HepG2 (cell line): Measurements from ENCODE around the gene AGBL1. TPM values are rescaled to one million over a fixed set of nuclear protein-coding genes. Genes with fewer than 3 reads are reported as not detected.

Experiments
- ATAC-seq: fragments of 200-7000 bp; cut with Tn5 transposase; 3 replicates; pipeline ENCODE4 v1.9.1; 2020; ENCODE audit warnings: mild to moderate bottlenecking, moderate library complexity
- BruUV-seq: library from RNA; stranded (reverse); fragments of 400-500 nt; replicated peaks from 2 replicates; lab custom pipeline; 2021; lab: Mats Ljungman, UMichigan
- CTCF ChIA-PET: fragments of 300-600 bp; formaldehyde crosslinking; extraction: SDS; loops from one replicate; lab custom pipeline; 2021; ENCODE audit warnings: low total read pairs, inconsistent platforms, low intra/inter-chr PET ratio; lab: Yijun Ruan, JAX
- POLR2A ChIA-PET: fragments of 350-600 bp; sonication (Branson Sonifier 250); formaldehyde crosslinking; loops from one replicate; lab custom pipeline; 2020; ENCODE audit warnings: antibody characterized with exemption, inconsistent platforms; lab: Yijun Ruan, JAX
- DNase-seq: peaks from one replicate; pipeline ENCODE4 v3.0.0-alpha.2; 2015; ENCODE audit warnings: low spot score
- FAIRE-seq: peaks from 3 replicates; lab custom pipeline; 2011; peaks lifted over from hg19 to GRCh38; lab: Jason Lieb, UNC
- H2AFZ ChIP-seq: one replicate; pipeline ENCODE4 v1.6.1; 2011; ENCODE audit warnings: low read length, inconsistent platforms
- H3K27ac ChIP-seq: fragments of 300-600 bp; 3 replicates; pipeline ENCODE4 v1.8.0; 2011; ENCODE audit warnings: mixed run types, mild to moderate bottlenecking, mixed read lengths, low read length, inconsistent platforms; ENCODE audit not compliant: insufficient read depth; ENCODE audit errors: extremely low read length
- H3K27me3 ChIP-seq, 2 experiments: fragments of 200-600 bp in 1 of 2; 2 replicates in 1 of 2; 3 replicates in 1 of 2; pipeline versions ENCODE4 v1.6.0 to v1.8.0; 2011; ENCODE audit warnings: low read length in 2 of 2, mild to moderate bottlenecking in 2 of 2, moderate library complexity in 2 of 2, inconsistent platforms in 1 of 2; ENCODE audit not compliant: insufficient read depth in 2 of 2, control insufficient read depth in 1 of 2
- H3K36me3 ChIP-seq, 2 experiments: fragments of 200-600 bp in 1 of 2; replicated peaks in 1 of 2; 2 replicates in 1 of 2; 3 replicates in 1 of 2; pipeline versions ENCODE4 v1.5.1 to v1.8.0; 2011; ENCODE audit warnings: low read length in 2 of 2, inconsistent platforms in 1 of 2; ENCODE audit not compliant: insufficient read depth in 2 of 2, control insufficient read depth in 1 of 2
- H3K4me1 ChIP-seq: 2 replicates; pipeline ENCODE4 v1.5.1; 2012; ENCODE audit warnings: low read length, inconsistent platforms; ENCODE audit not compliant: insufficient read depth
- H3K4me2 ChIP-seq: 2 replicates; pipeline ENCODE4 v1.6.0; 2011; ENCODE audit warnings: low read depth, low read length, inconsistent platforms
- H3K4me3 ChIP-seq, 3 experiments: fragments of 200-600 bp in 1 of 3; sonication (generic), shearing (Covaris generic) in 1 of 3; replicated peaks in 1 of 3; 2 replicates each; pipeline ENCODE4 v1.5.1; 2011 to 2016; ENCODE audit warnings: low read length in 3 of 3, inconsistent platforms in 2 of 3, low read depth in 2 of 3, mild to moderate bottlenecking in 2 of 3, control low read depth in 1 of 3, mixed read lengths in 1 of 3; ENCODE audit not compliant: insufficient read depth in 1 of 3
- H3K79me2 ChIP-seq: one replicate; pipeline ENCODE4 v1.6.1; 2011; ENCODE audit warnings: low read length, inconsistent platforms; ENCODE audit not compliant: insufficient read depth
- H3K9ac ChIP-seq: 2 replicates; pipeline ENCODE4 v1.6.0; 2011; ENCODE audit warnings: mild to moderate bottlenecking, low read depth, low read length, inconsistent platforms; ENCODE audit not compliant: insufficient read depth
- H3K9me3 ChIP-seq: 2 replicates; pipeline ENCODE4 v1.5.1; 2012; ENCODE audit warnings: mild to moderate bottlenecking, low read length
- H4K20me1 ChIP-seq: 2 replicates; pipeline ENCODE4 v1.6.0; 2011; ENCODE audit warnings: inconsistent platforms, mild to moderate bottlenecking, low read length, moderate library complexity; ENCODE audit not compliant: insufficient read depth
- DNMT1 ChIP-seq: sonication (generic); formaldehyde crosslinking; IDR thresholded peaks from 2 replicates; pipeline ENCODE4 v1.5.1; 2020; ENCODE audit warnings: mild to moderate bottlenecking, missing genetic modification reagents
- HNRNPK ChIP-seq: fragments of 200-400 bp; formaldehyde crosslinking; IDR thresholded peaks from 2 replicates; pipeline ENCODE4 v1.6.1; 2018; ENCODE audit warnings: low read length, low read depth, moderate library complexity, mild to moderate bottlenecking; ENCODE audit not compliant: poor library complexity, severe bottlenecking
- HOXA7 ChIP-seq: sonication (generic); formaldehyde crosslinking; IDR thresholded peaks from 2 replicates; pipeline ENCODE4 v1.8.1; 2022; ENCODE audit warnings: mild to moderate bottlenecking, missing genetic modification reagents, moderate library complexity
- KDM5A ChIP-seq: fragments of 200-600 bp; sonication (generic); IDR thresholded peaks from 2 replicates; pipeline ENCODE4 v1.7.0; 2018; ENCODE audit warnings: antibody characterized with exemption, mild to moderate bottlenecking, low read length, borderline replicate concordance
- PRMT3 ChIP-seq: sonication (generic); formaldehyde crosslinking; IDR thresholded peaks from 2 replicates; pipeline ENCODE4 v1.8.1; 2022; ENCODE audit warnings: low read depth, mild to moderate bottlenecking, moderate library complexity, missing genetic modification reagents, borderline replicate concordance
- SAFB2 ChIP-seq: sonication (generic); formaldehyde crosslinking; IDR thresholded peaks from 2 replicates; pipeline ENCODE4 v1.5.1; 2020; ENCODE audit warnings: missing genetic modification reagents, low read depth, mild to moderate bottlenecking, borderline replicate concordance
- TBP ChIP-seq: sonication (generic); formaldehyde crosslinking; IDR thresholded peaks from 2 replicates; pipeline ENCODE4 v1.5.0; 2020; ENCODE audit warnings: missing genetic modification reagents
- U2AF2 ChIP-seq: fragments of 200-400 bp; formaldehyde crosslinking; IDR thresholded peaks from 2 replicates; pipeline ENCODE4 v1.6.1; 2017; ENCODE audit warnings: low read depth, mild to moderate bottlenecking, low read length
- YEATS4 ChIP-seq: sonication (generic); formaldehyde crosslinking; IDR thresholded peaks from 2 replicates; pipeline ENCODE4 v1.4.0; 2020; ENCODE audit warnings: missing genetic modification reagents, borderline replicate concordance
- ZNF180 ChIP-seq: sonication (generic); formaldehyde crosslinking; IDR thresholded peaks from 2 replicates; pipeline ENCODE4 v1.4.0; 2020; ENCODE audit warnings: low read depth, missing genetic modification reagents, borderline replicate concordance
- ZNF451 ChIP-seq: sonication (generic); formaldehyde crosslinking; IDR thresholded peaks from 2 replicates; pipeline ENCODE4 v1.5.0; 2020; ENCODE audit warnings: mild to moderate bottlenecking, missing genetic modification reagents
- ZNF549 ChIP-seq: sonication (generic); formaldehyde crosslinking; IDR thresholded peaks from 2 replicates; pipeline ENCODE4 v1.5.0; 2020; ENCODE audit warnings: missing genetic modification reagents
- ZNF607 ChIP-seq: sonication (generic); formaldehyde crosslinking; IDR thresholded peaks from 2 replicates; pipeline ENCODE4 v1.5.1; 2020; ENCODE audit warnings: missing genetic modification reagents, mild to moderate bottlenecking, borderline replicate concordance
- ZNF678 ChIP-seq: sonication (generic); formaldehyde crosslinking; IDR thresholded peaks from 2 replicates; pipeline ENCODE4 v1.4.0; 2020; ENCODE audit warnings: mild to moderate bottlenecking, missing genetic modification reagents
- ZSCAN29 ChIP-seq: sonication (generic); formaldehyde crosslinking; conservative IDR thresholded peaks from 2 replicates; pipeline ENCODE4 v1.4.0; 2020; ENCODE audit warnings: mild to moderate bottlenecking, missing genetic modification reagents
- WGBS: methylation state at CpG from one replicate; pipeline ENCODE4 v1.1.6; 2017; ENCODE audit warnings: low lambda C conversion rate; 5-methylcytosine and 5-hydroxymethylcytosine counted together
- in situ Hi-C: cut with HindIII; loops from 2 replicates; pipeline ENCODE4 v1.10.0; 2017; ENCODE audit warnings: low pct_unique_long_range_greater_than_20kb; ENCODE audit not compliant: extremely low pct_ligation_motif_present
- intact Hi-C: fragments of 100-400 bp; cut with micrococcal nuclease; formaldehyde crosslinking; loops from one replicate; pipeline ENCODE4 v1.10.0; 2022; ENCODE audit not compliant: unreplicated experiment
- polyA plus RNA-seq, 8 experiments: library from polyadenylated mRNA; depleted of rRNA in 3 of 8; stranded (reverse) in 7 of 8; unstranded in 1 of 8; fragments of >200 nt; fragmentation: Illumina TruSeq in 4 of 8; extraction: Trizol in 4 of 8; gene quantifications; 2 replicates each; pipeline versions ENCODE4 v1.2.1 to v1.2.3, GENCODE V29; 2011 to 2016; ENCODE audit warnings: low read depth in 4 of 8, missing spikeins in 1 of 8, mixed read lengths in 1 of 8; ENCODE audit not compliant: insufficient read depth in 1 of 8
- total RNA-seq, 5 experiments: library from RNA; depleted of rRNA; stranded (reverse); fragments of >200 nt; fragmentation: Illumina TruSeq; extraction: Trizol; gene quantifications; 2 replicates each; pipeline ENCODE4 v1.2.3, GENCODE V29; 2016; ENCODE audit warnings: low read depth in 1 of 5
- TF ChIP-seq, protein P1 (sequence below): sonication (generic); formaldehyde crosslinking; IDR thresholded peaks from 2 replicates; pipeline ENCODE4 v1.4.0; 2020; ENCODE audit warnings: mild to moderate bottlenecking, missing genetic modification reagents
- TF ChIP-seq, protein P2 (sequence below): sonication (generic); formaldehyde crosslinking; IDR thresholded peaks from 2 replicates; pipeline ENCODE4 v1.5.1; 2020; ENCODE audit warnings: mild to moderate bottlenecking, missing genetic modification reagents, borderline replicate concordance
- TF ChIP-seq, protein P3 (sequence below): sonication (generic); formaldehyde crosslinking; IDR thresholded peaks from 2 replicates; pipeline ENCODE4 v1.8.0; 2022; ENCODE audit warnings: mild to moderate bottlenecking, missing genetic modification reagents, moderate library complexity

AGBL1 gene
- total and polyA plus RNA-seq, 2 of the 13 experiments (the other 11 are each of a cell fraction or from before 2014, with no cell fraction given): 0.01 TPM; not detected in 1

DNA sequence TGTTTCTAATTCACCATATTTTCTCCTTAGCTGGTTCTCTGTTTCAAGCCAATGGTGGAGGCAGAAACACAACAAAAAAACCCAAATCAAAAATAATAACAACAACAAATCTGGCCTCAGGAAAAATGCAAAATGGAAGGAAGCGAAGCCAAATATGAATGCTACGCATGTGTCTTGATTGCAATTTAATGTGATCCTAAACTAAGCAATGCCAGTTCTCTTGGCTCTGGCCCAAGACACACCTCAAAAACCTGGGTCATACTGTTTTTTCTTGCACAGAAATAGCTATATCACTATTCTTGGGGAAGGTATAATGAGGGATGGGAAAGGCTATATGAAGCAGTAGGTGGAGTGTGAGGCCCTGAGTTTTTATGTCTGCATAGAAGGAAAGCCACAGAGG lies 724.7 kb downstream of the AGBL1 start:
- H3K4me2 ChIP-seq: no peak overlapping the region
- ChIA-PET CTCF (no interaction called here), POLR2A (no interaction called here)
- FAIRE-seq (no peak), DNase-seq (no peak), ATAC-seq (no peak)
- H3K36me3 ChIP-seq: no peaks in the 10 kb centered on the region
- no peaks in the 10 kb centered on the region for H3K79me2 ChIP-seq
- WGBS: 37% methylated on average over 2 of the region's 2 CpGs
- TF ChIP-seq ZNF607: no peak
- BruUV-seq: no TSS peak
- peaks cover 90% of the 10 kb centered on the region for H3K9me3 ChIP-seq
- H3K4me1 ChIP-seq: no peaks in the 10 kb centered on the region
- no peak overlapping the region for H3K4me3 ChIP-seq
- no peak overlapping the region for H3K27ac ChIP-seq
- intact Hi-C loops (no loop called here), in situ Hi-C loops (no loop called here)
- no peak overlapping the region for H3K9ac ChIP-seq
- no peak overlapping the region for H2AFZ ChIP-seq
- H4K20me1 ChIP-seq: no peaks in the 10 kb centered on the region
- no peaks in the 10 kb centered on the region for H3K27me3 ChIP-seq

DNA sequence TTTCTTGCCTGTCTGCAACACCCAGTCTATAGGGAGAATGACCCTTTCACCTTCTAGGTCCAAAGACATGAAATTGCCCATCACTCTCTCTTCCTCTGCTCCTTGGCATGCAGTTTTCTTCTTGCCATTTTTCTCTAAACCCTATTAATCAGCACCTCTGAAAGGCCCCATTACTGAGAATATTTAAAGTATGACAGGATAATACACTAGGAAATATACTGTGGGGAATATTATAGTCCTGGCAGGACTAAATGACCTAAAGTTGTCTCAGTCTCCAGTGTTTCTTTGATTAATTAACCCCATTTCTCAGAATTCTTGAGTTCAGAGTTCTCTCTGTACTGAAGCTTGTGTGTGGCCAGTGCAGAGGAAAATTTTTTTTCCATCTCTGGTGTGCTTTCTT lies 730.7 kb downstream of the AGBL1 start:
- ATAC-seq (no peak), FAIRE-seq (no peak), DNase-seq (no peak)
- Histone ChIP-seq H3K4me3 (no peak overlapping the region), H3K36me3 (no peaks in the 10 kb centered on the region), H2AFZ (no peak overlapping the region), H3K9ac (no peak overlapping the region), H3K27me3 (no peaks in the 10 kb centered on the region), H3K79me2 (no peaks in the 10 kb centered on the region), H3K4me2 (no peak overlapping the region), H4K20me1 (no peaks in the 10 kb centered on the region), H3K27ac (no peak overlapping the region), H3K9me3 (peaks cover 97% of the 10 kb centered on the region), H3K4me1 (no peaks in the 10 kb centered on the region)
- ChIA-PET POLR2A (no interaction called here), CTCF (no interaction called here)
- BruUV-seq: no TSS peak
- intact Hi-C loops: no loop called here
- in situ Hi-C loops: no loop called here
- TF ChIP-seq, protein P1, sequence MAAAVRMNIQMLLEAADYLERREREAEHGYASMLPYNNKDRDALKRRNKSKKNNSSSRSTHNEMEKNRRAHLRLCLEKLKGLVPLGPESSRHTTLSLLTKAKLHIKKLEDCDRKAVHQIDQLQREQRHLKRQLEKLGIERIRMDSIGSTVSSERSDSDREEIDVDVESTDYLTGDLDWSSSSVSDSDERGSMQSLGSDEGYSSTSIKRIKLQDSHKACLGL: no peak
- TF ChIP-seq YEATS4 (CRISPR knock-in tag) (no peak), ZSCAN29 (CRISPR knock-in tag) (no peak), HOXA7 (CRISPR knock-in tag) (no peak), PRMT3 (CRISPR knock-in tag) (no peak), ZNF451 (CRISPR knock-in tag) (no peak), U2AF2 (no peak), HNRNPK (no peak), SAFB2 (CRISPR knock-in tag) (no peak), ZNF678 (CRISPR knock-in tag) (no peak), KDM5A (no peak), TBP (CRISPR knock-in tag) (no peak), DNMT1 (CRISPR knock-in tag) (no peak), ZNF549 (CRISPR knock-in tag) (no peak), ZNF180 (CRISPR knock-in tag) (no peak)
- TF ChIP-seq, protein P2, sequence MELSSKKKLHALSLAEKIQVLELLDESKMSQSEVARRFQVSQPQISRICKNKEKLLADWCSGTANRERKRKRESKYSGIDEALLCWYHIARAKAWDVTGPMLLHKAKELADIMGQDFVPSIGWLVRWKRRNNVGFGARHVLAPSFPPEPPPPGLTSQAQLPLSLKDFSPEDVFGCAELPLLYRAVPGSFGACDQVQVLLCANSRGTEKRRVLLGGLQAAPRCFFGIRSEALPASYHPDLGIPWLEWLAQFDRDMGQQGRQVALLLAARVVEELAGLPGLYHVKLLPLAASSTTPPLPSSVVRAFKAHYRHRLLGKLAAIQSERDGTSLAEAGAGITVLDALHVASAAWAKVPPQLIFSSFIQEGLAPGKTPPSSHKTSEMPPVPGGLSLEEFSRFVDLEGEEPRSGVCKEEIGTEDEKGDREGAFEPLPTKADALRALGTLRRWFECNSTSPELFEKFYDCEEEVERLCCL (CRISPR knock-in tag): no peak
- TF ChIP-seq, protein P3, sequence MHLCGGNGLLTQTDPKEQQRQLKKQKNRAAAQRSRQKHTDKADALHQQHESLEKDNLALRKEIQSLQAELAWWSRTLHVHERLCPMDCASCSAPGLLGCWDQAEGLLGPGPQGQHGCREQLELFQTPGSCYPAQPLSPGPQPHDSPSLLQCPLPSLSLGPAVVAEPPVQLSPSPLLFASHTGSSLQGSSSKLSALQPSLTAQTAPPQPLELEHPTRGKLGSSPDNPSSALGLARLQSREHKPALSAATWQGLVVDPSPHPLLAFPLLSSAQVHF: no peak
